Measurements from ENCODE around the gene ACSF3.

The ACSF3 gene

DNA sequence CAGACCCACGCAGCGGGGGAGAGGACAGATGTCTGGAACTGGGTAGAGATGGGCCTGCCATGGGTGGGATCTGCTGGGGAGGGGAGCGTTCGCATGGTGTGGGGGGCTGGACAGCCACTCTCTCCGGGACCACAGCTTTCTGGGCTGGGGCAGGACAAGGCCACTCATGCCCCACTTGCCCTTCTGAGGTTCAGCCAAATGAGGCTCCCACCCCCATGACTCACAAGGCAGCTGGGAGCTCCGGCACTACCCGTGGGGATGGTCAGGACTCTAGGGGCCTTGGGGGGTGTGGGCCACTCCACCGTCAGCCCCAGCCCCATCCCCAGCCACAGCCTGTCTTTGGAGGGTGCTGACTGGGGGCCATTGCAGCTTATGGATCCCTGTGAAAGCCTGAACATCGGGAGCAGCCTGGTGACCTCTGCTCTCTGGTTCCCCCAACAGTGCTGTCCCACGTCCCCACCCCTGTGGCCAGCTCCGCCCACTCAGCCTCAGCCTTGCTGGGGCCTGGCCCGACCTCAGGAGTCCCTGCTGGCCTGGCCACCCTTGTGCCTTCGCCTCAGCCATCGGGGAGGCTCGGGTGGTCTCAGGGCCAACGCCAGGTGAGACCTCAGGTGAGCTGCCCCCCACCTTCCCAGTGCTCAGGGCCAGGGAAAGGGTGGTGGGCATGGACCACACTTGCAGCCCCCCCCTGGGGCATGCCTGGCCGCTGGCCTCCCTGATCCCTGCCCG lies 73.2 kb downstream of the ACSF3 start:
- DNase-seq: no peak

DNA sequence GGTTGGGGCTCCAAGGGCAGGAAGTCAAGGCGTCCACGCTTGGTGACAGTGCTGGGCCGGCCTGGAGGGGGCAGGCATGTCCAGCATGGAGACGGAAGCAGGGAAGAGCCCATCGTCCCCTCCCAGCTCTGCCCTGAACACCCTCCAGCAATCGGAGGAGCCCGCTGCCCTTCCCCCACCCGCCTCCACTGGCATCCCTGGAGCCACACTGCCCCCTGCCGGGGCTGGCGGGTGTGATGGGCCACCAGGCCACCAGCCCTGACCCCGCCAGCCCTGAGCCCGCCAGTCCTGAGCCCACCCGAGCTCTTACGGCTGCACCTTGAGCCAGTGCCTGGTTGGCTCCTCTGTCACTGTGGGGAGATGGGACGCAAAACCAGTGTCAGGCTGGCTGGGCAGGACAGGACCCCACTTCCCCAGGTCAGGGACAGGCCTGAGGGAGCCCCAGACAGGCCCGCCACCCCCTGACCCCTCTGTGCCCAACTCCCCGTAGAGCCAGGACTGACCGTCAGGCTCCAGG lies 73.8 kb downstream of the ACSF3 start:
- DNase-seq: peak; percentile 33

GRCh38 chr16:89168381-89169189 lies 74.9 kb downstream of the ACSF3 start:
- no peak for DNase-seq

DNA sequence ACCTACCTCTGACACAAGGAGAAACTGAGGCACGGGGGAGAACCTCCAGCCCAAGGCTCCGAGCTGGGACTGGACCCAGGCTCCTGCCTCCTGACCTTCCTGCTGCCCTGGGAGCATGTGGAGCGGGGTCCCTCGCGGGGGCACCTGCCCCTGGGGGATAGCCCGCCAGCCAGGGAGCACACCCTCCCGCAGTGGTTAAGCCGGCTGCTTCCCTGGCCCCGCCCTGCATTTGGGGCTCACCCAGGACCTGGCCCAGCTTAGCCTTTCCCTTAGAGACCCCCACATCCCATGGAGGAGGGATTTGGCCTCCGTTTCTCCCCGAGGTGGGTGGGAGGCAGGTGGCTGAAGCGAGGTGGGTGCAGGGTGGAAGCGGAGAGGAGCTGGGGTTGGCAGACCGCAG lies 76.1 kb downstream of the ACSF3 start:
- DNase-seq: no peak

DNA sequence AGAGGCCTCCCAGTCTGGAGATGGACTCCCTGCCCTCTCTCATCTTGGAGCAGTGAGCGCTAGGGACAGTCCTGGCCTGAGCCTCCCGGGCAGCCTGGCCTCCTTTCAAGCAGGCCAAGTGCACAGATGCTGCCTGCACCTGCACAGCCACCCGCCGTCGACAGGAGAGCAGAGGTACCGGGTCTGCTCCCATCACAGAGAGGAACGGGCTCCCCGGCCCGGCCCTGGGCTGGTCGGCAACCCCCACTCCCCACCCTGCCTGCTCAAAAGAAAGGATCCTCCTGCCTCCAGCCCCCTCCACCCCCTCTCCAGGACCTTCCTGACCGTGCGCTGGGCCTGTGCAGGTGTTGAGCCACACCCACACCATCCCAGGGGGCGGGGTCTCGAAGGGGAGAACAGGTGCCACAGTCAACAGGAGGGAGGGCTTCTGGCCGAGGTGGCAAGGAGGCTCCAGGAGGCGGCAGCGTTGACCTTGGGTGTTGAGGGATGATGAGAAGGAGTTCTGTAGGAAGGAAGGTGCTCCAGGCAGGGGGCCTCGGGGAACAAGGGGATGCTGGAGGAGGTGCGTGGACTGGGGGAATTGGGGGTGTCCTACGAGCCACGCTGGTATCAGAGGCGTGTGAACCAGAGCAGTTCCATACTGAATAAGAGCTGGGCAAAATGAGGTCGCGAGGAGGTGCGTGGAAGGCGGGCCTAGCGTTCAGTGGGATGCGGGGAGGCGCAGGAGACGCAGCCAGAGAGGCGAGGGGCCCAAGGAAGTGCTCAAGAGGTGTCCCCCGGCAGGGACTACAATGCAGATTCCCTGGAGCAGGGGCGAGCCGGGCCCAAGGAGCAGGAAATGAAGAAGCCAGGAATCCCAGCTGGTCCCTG lies 76.9 kb downstream of the ACSF3 start:
- DNase-seq: peak; percentile 24

- peak; percentile 72 for DNase-seq
Observed at GRCh38 chr16:89171216-89172170, 77.8 kb downstream of the ACSF3 start, which contains the start of gene CDH15. TSS of gene CDH15 (plus strand) at chr16:89171748. CDS start at chr16:89171832, 84 bp downstream.

- DNase-seq: no peak
Observed at GRCh38 chr16:89172171-89172527, 78.5 kb downstream of the ACSF3 start.

DNA sequence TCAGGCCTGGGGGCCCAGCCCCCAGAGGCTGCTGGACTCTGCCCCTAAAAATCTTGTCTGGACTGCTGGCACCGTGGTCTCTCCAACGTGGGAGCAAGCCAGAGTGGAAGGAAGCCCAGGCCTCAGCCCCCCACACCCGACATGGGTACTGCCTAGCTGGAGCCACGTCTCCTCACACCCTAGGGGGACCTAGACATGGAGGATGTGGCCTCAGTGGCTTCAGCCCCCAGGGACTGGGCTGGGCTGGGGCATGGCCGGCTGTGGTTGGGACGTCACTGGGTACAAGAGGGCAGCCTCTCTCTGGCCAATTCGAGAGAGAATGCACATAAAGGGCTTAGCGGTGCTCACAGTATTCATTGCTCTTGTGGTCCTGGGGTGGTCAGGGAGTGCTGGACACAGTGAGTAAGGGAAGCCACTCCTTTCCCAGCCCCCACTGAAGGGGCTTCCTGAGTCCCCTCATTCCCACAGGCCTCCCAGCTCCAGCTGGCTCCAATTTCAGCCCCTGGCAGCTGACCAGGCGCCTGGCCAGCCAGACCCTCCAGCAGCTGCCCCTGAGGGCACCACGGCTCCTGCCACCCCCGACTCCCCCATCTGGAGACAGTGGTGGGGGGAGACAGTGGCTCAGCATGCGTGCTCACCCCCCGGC lies 79.0 kb downstream of the ACSF3 start:
- DNase-seq: no peak

GRCh38 chr16:89173174-89173921 lies 79.7 kb downstream of the ACSF3 start:
- no peak for DNase-seq

- DNase-seq: no peak
Observed at GRCh38 chr16:89174055-89174827, 80.6 kb downstream of the ACSF3 start.

DNA sequence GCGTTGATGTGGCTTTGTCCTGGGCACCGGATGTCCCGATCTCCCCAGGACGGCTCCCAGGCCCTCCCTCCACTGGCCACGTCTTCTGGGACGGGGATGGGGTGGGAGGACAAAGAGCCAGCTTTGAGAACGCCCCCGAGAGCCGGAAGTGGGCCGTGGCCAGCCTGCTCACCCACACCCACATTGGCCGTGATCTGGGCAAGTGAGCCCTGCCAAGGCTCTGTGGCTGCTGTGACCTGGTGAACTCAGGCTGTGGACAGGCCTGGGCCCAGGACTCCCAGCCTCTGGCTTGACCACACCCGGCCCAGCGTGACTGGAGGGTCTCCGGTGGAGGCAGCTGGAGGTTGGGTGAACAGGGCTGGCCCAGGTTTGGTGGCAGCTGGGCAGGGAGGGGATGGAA lies 81.2 kb downstream of the ACSF3 start:
- DNase-seq: no peak

GRCh38 chr16:89175280-89176146 lies 81.9 kb downstream of the ACSF3 start:
- DNase-seq: no peak

GRCh38 chr16:89176147-89176690 lies 82.6 kb downstream of the ACSF3 start:
- no peak for DNase-seq

- no peak for DNase-seq
Observed at GRCh38 chr16:89176717-89177116, 83.1 kb downstream of the ACSF3 start.

DNA sequence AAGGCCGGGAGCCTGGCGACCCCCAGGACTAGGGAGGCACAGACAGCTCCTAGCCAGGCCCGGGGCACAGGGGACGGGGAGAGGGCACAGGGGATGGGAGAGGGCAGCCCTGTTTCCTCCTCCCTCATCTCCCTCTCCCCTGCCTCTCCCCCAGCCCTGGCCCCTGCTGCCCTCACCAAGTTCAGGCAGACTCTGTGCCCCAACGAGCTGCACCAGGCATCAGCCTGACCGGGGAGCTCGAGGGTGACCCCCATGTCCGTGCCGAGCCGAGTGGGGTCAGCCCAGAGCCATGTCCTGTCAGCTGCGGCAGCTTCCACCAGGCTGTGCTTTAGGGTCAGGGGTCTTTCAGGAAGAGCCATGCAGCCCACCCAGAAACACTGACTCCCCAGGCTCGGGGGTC lies 83.8 kb downstream of the ACSF3 start:
- DNase-seq: no peak

DNA sequence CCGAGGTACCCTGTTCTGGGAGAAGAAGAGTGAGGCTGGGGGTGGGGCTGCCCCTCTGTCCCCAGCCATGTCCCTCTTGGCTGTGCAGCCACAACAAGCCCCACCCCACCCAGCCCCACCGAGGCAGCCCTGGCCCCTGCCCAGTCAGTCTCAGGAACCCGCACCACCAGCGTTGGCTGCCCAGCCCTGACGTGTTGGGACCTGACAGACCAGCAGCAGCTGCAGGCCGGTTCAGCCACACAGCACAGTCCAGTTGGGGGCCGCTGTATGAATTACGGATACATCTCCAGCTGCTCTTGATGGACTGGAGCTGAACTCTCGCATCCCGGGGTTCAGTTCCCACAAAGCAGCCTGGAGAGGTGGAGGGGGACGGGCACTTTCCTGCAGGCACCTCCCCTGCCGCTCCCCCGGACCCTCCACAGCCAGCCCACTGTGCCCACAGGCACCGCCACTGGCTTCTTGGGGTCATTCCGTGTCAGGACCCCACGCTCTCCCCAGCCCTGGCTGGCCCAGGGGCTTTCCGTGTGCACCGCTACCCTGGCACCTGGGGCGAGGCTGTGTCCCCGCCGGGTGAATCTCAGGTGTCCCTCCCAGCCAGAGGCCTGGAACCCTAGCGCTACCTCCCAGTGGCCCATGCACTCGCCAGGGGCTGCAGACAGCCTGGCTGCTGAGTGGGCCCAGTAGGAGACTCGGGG lies 84.9 kb downstream of the ACSF3 start:
- DNase-seq: no peak

DNA sequence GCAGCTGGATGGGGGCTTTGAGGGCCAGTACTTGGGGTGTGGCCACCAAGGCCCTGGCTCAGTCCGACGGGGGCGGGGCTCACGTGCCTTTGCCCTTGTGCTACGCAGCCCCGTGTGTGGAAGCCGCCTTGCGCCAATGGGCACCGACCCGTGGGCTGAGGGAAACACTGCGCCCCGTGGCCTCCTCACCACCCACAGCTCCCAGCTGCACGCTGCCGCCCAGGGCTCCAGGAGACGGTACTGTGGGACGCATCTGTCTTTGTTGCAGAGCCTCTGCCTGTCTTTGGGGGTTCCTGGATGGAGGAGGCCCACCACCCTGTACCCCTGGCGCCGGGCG lies 85.5 kb downstream of the ACSF3 start:
- no peak for DNase-seq
